HFF-Myc (cell line): Measurements from ENCODE around the gene QRSL1.
"Not testable (repeated sequence)": the region's sequence is repeated elsewhere in the genome, so short reads cannot be mapped to it uniquely, and the experiment has no call there.

Source experiments
- DNase-seq: peaks from one replicate; pipeline ENCODE4 v3.0.0-alpha.2; 2011; ENCODE audit warnings: low read depth; ENCODE audit errors: extremely low read depth
- H3K4me3 ChIP-seq: replicated peaks from 2 replicates; pipeline ENCODE4 v1.5.1; 2011; ENCODE audit warnings: low read depth, mild to moderate bottlenecking, control low read depth, low read length
- TF ChIP-seq, protein P1 (sequence below): IDR thresholded peaks from 2 replicates; pipeline ENCODE4 v1.5.1; 2012; ENCODE audit warnings: mild to moderate bottlenecking, low read depth, low read length, control low read depth; ENCODE audit errors: missing control alignments

The QRSL1 gene

DNA sequence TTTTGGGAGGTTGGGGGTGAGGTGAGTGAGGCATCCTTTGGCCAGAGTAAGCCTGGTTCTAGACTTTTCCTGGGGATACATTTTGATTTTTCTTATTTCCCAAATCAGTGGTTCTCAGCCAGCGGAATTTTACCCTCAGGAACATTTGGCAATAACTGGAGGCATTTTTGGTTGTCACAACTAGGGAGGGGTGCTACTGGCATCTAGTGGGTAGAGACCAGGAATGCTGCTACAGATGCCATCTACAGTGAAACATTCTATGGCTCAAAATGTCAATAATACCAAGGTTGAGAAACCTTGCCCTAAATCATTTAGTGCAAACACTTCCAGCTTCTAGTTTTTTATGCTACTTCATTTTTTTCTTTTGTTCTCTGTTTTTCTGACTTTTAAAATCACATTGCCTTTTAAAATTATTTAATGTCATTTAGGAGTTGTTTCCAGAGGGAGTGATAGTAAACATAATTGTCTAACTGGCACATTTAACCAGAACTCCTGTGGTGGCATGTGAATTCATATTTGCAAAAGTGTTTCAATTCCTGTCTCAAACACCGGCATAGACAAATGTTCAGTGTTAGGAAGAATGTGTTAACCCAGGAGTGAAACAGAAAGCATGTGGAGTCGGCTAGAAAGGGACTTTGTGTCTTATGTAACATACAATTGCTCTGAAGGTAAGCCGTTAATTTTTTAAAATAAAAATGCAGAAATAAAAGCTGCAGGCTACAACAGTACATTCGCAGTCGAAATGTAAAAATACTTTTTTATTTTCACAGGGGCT lies 59.0 kb downstream of the QRSL1 start:
- no peak for DNase-seq
- TF ChIP-seq, protein P1, sequence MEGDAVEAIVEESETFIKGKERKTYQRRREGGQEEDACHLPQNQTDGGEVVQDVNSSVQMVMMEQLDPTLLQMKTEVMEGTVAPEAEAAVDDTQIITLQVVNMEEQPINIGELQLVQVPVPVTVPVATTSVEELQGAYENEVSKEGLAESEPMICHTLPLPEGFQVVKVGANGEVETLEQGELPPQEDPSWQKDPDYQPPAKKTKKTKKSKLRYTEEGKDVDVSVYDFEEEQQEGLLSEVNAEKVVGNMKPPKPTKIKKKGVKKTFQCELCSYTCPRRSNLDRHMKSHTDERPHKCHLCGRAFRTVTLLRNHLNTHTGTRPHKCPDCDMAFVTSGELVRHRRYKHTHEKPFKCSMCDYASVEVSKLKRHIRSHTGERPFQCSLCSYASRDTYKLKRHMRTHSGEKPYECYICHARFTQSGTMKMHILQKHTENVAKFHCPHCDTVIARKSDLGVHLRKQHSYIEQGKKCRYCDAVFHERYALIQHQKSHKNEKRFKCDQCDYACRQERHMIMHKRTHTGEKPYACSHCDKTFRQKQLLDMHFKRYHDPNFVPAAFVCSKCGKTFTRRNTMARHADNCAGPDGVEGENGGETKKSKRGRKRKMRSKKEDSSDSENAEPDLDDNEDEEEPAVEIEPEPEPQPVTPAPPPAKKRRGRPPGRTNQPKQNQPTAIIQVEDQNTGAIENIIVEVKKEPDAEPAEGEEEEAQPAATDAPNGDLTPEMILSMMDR, result no peak
- H3K4me3 ChIP-seq, result no peak overlapping the region

DNA sequence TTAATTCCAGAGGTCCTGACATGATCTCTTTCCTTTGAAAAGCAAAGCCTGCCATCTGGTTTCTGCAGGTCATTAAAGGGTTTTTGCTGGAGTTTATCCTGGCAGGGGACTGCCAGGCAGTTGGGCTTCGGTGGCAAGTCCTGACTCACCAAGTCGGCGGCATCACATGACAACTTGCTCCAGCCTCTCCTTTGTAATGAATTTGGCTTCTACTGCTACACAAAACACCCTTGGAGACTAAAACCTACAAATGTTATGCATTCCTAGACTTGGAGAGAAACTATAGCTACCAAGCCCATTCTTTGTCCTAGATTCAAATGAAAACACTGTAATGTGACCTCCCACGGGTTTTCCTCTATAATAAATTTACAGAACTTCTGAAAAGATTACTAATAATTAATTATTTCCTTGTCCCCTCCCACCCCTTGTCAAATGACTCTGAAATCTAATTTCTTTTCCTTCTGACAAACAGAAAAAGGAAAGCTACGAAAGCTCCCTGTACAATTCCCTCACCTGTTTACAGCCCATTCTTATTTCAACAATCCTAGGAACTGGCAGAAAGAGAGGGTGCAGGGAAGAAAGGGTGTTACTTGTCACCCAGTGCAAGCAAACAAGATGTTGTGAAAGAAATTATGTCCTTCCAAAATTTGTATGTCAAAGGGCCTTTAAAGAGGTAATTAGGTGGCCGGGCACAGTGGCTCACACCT lies 62.9 kb downstream of the QRSL1 start:
- no peak overlapping the region for H3K4me3 ChIP-seq
- no peak for DNase-seq
- TF ChIP-seq, protein P1, result no peak

DNA sequence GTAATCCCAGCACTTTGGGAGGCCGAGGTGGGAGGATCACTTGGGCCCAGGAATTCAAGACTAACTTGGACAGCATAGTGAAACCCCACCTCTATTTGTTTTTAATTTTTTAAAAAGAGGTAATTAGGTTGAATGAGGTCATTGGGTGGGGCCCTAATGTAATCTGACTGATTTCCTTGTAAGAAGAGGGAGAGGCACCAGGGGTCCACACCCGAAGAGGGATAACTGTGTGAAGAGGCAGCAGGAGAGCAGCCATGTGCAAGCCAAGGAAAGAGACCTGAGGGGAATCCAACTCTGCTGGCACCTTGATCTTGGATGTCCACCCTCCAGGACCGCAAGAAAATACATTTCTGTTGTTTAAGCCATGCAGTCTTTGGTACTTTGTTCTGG lies 63.4 kb downstream of the QRSL1 start:
- TF ChIP-seq, protein P1, result no peak
- DNase-seq, result no peak
- H3K4me3 ChIP-seq, result no peak overlapping the region

DNA sequence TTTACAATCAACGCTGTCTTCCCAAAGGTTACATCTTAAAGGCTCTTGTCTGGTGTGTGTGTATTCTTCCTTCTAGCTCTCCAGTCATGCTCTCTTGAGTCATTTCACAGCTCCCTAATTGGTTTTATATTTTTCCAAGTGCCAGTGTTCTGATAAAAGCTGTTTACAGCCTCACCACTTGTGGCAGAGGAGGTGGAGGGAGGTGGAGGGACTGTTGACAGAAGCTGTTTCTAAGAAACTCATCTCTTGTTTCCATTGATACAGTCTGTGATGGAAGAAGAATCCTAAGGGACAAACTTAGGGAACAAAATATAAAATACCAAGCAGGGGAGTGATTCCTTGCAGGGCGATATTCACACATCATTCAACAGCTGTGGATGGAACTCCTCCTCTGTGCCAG lies 64.0 kb downstream of the QRSL1 start:
- TF ChIP-seq, protein P1, result no peak

DNA sequence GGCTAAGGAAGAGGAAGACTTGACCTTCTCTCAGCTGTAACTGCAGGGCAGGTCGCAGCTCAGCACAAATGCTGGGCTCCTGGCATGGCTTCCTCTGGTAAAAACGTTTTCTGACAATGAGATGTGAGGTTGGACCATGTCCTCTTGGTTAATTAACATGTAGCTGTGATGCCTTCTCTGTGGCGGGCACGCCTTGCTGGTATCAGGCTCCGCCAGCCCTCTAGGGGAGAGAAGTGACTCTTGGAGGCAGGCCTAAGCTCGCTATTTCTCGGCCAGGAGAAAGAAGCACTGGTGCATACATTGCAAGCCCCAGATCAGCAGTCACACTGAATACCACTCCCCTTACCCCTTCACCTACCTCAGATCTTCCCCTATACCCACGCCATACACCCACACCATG lies 65.0 kb downstream of the QRSL1 start:
- TF ChIP-seq, protein P1, result no peak
- no peak for DNase-seq
- no peak overlapping the region for H3K4me3 ChIP-seq

More for the DNA sequence above, 64.0 kb downstream of the QRSL1 start:
- DNase-seq, result no peak
- no peak overlapping the region for H3K4me3 ChIP-seq

DNA sequence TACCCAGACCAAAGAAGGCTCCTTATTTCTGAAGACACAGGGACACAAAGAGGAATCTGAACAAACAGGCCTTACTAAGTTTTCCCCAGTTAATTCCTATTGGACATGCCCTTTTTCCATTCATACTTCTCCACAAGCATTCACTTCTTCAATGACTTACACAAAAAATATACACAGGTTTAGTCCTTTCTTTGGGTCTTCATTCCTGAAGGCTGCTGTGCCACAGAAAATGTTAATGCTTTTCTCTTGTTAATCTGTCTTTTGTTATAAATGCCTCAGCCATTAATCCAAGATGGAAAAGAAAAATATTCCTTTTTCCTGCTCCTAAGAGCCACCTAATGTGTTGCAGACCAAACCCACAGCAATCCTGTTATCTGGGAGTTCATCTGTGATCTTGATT lies 71.2 kb downstream of the QRSL1 start:
- DNase-seq, result no peak
- no peak overlapping the region for H3K4me3 ChIP-seq
- TF ChIP-seq, protein P1, result no peak

DNA sequence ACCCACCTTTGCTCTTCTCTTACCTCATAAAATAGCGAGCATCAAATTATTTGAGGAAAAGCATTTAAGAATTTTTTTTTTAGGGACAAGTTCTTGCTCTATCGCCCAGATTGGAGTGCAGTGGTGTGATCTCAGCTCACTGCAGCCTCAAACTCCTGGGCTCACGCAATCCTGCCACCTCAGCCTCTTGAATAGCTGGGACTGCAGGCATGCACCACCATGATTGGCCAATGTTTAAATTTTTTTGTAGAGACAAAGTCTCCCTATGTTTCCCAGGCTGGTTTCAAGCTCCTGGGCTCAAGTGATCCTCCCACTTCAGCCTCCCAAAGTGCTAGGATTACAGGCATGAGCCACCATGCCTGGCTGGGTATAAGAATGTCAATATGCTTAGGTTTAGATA lies 71.8 kb downstream of the QRSL1 start:
- DNase-seq, H3K4me3 ChIP-seq: not testable (repeated sequence)
